GM18951 (cell line): ENCODE results near the gene FHIT.

Experiments used
- POLR2A ChIP-seq: IDR thresholded peaks from 4 replicates; pipeline ENCODE4 v1.6.1; 2011; ENCODE audit warnings: mild to moderate bottlenecking; ENCODE audit not compliant: insufficient read length, insufficient read depth; ENCODE audit errors: extremely low read depth
- in situ Hi-C: fragments of 300-500 bp; cut with MboI; formaldehyde crosslinking; loops from one replicate; pipeline ENCODE4 v1.12.0; 2022; ENCODE audit warnings: low sequenced_read_pairs, mixed read lengths, inconsistent platforms; ENCODE audit not compliant: unreplicated experiment

The FHIT gene

DNA sequence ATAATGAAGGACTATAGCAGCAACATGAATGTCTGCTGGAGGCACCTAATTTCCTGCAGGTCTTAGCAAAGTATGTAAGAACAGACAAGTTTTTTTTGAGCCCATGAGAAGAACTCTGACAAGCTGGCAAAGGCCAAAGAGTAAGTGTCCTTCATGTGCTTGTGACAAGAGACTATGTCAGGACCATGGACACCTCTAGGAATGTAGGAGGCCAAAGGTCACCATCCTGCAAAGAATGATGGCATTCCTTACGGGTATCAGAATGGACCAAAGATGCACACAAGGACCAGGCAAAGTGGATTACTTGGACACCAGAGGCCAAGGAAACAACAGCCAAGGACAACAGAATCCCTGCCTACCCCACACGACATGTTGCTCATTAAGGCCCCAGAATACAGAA lies 1343.0 kb downstream of the FHIT start:
- in situ Hi-C loops, result no loop called here
- TF ChIP-seq POLR2A, result no peak

DNA sequence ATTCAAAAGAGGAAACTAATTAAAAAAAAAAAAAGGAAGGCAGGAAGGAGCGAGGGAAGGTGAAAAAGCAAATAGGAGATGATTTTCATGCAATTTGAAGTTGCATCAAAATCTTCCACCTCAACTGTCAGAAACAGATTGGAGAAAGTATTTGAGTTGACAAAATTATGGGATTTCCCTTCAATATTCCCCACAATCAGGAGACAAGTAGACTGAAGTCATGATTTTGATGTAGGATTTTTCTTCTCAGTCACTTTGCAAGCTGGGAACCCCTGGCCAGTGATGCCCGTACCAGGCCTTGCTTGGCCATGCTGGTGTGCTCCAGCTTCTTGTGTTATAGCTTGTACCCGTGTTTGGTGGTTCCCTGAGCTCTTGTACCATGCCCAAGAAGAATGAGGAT lies 1347.0 kb downstream of the FHIT start:
- no peak for TF ChIP-seq POLR2A
- in situ Hi-C loops, result no loop called here

DNA sequence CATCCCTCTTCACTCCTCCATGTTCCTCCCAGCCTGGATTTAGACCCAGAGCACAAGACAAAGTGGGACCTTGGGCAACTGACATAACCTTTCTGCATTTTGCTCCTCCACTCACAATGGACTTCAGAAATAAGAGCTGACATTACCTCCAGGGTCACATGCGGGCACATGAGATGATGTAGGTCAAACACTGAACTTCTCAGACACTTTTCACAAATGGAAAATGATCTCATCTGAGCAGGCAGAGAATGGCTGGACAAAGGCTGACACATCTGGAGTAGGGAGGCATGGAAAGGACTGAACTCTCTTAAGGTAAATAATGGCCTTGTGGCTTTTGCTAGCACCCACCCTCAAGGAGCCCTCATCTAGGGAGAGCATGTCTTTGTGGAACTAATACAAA lies 1352.2 kb downstream of the FHIT start:
- in situ Hi-C loops, result no loop called here
- TF ChIP-seq POLR2A, result no peak

DNA sequence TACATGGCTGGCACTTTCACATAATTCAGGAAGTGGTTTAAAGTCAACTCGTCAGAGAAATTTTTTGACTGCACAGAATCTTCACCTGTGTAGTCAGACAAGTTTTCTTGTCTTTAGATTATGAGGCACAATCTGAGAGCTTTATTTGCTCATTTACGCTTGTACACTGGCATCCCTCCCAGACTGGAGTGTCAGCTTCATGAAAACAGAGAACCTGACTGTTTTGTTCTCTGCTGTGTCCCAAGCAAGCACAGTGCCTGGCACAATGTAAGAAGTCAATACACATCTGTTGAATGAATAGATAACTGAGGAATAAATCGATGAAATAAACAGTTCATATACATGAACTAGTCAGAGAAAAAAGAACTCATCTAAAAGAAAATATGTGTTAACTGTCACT lies 1355.3 kb downstream of the FHIT start:
- TF ChIP-seq POLR2A, result no peak
- in situ Hi-C loops, result no loop called here

DNA sequence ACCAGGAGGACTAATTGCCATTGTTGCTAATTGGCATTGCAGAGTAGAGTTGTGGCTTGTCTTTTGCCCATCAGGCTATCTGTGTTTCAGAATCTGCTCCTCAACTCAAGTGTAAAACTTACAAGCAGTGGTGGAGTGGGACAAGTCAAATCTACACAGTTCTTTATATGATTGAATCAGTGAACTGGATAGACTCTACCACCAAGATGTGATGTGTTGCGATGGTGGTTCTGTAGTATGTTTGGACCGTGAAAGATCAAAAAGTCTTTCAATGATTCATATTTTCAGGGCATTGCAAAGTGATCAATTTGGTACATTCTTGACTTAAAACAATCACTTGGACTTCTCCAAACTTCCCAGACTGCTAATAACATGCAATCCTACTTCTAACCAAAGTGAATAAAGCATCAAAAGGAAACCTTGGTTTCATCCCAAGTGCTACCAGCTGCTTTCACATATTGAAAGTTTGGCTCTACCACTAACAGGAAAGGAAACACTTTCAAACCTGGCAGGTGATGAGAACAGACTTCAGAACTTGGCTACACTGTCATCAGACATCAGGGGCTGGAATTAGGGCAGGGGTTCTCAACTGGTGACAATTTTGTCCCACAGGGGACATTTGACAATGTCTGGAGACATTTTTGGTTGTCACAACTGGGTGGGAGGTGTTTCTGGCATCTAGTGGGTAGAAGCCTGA lies 1356.7 kb downstream of the FHIT start:
- in situ Hi-C loops, result no loop called here
- TF ChIP-seq POLR2A, result no peak

DNA sequence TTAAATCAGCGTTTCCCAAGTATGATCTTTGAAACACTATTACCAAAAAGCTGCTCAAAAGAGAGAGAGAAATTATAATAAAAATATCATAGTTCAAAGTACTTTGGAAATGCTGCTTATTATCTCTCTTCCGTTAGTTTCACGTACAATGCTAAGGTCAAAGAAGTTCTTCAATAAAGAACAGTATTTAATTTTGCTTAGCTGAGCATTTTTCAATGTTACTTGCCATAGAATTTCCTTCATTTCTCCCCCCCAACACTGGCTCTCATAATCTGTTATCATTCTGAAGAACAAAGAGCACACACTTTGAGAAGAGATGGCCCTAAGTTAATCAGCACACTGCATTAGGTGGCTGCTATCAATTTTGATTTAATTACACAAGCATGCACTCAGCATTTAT lies 1360.6 kb downstream of the FHIT start:
- no peak for TF ChIP-seq POLR2A
- in situ Hi-C loops, result no loop called here

DNA sequence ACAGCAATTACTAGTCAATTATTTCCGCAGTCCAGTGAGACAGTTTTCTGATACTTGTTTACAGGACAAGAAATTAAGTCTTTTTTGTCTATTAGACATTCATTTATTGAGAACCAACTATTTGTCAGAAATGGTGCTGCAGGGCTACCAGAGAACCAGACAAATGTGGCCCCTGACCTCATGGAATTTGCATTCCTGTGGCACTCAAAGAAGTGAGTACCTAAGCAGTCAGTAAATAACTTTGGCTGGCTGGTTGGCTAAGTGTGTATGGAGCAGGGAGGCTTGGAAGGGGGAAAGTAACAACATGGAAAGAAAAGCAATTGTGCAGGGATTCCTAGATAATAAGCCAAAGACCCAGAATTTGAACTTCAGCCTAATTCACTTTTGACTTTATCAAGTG lies 1364.5 kb downstream of the FHIT start:
- in situ Hi-C loops, result no loop called here
- no peak for TF ChIP-seq POLR2A

DNA sequence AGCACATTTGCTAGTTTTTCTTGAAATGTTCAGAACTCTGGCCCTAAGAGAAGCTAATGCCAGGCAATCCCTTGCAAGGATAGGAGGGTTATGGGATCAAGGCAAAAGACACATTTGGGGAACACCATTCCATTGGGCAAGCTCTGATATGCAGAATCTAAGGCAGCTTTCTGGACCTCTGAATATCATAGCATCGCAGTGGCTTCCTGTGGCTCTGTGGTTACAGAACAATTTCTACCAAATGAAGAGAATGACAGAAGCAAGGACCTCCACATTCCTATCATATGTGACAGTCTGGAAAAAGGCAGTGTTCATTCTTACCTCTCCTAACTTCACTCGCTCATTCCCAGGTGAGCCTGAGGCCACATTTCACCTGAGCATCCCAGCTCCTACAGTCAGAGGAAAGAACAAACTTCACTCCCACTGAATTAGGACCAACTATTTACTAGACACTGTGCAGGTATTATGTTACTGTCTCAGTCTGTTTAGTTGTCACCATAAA lies 1365.3 kb downstream of the FHIT start:
- TF ChIP-seq POLR2A, result no peak
- in situ Hi-C loops, result no loop called here

DNA sequence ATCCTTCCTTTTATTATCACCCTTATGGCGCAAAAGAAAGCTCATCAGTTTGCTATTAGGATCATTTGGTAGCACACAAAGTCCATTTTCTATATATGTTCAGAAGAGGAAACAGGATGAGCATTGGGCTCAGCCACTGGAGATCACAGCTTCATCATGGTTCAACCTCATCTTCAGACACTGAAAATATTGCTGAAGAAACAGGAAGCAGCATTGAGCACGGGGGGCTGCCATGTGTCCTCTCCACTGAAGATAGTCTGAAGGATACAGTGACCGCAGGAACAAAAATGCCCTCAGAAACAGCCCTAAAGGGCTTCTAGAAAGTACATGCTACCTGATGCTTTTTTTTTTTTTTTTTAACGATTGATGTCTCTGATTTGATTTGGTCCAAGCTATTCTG lies 1366.2 kb downstream of the FHIT start:
- TF ChIP-seq POLR2A, result no peak
- in situ Hi-C loops, result no loop called here

DNA sequence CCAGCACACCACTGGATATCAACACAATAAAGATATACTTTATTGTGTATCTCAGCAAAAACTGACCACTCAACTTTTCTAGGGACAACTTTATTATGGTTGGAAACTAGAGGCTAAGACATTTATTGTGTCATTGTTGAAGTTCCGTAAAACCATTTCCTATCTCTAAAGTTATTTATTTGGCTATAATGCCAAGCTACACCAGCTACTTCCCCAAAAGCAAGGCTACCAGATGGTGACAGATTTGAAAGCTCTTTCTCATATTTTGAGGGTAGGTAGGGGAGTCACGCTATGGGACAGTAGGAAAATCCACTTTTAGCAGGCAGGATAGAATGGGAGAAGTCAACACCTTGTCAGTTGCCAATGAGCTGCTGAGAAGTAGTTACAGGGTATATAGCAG lies 1366.8 kb downstream of the FHIT start:
- no peak for TF ChIP-seq POLR2A
- in situ Hi-C loops, result no loop called here

DNA sequence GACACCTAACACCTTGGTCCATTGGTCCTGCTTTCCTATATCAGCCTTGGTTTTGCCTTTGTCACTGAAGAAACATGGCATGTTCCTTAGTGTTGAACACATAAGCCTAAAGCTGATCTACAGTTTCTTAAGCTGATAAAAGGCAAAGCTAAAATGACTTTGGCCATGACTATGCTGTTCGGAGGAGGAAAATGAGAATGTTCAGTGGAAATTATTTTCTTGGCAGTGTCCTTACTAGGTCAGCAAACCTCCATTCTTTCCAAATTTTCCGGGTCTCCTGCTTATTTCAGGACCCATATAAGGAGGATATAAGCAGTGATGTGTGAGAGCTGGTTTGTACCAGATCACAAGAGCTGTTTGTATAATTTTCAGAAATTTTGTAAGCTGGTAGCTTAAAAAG lies 1368.5 kb downstream of the FHIT start:
- no peak for TF ChIP-seq POLR2A
- in situ Hi-C loops, result no loop called here

DNA sequence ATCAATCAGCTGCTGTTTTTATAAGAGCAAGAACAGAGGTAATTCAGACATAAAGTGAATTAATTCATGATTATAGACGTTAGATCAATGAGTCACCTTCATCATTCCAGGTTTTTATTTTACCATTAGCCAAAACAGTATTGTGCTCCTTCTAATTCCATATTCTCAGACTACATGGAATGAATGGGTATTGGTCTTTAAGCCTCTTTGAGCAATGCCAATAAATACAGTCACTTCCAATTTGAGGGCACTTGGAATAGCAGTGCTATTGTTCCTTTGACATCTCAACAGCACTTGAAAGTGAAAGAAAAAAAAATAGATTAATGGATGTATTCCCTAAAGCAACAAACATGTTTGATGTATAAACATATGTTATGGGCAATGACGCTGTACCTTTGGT lies 1370.5 kb downstream of the FHIT start:
- TF ChIP-seq POLR2A, result no peak
- in situ Hi-C loops, result no loop called here

DNA sequence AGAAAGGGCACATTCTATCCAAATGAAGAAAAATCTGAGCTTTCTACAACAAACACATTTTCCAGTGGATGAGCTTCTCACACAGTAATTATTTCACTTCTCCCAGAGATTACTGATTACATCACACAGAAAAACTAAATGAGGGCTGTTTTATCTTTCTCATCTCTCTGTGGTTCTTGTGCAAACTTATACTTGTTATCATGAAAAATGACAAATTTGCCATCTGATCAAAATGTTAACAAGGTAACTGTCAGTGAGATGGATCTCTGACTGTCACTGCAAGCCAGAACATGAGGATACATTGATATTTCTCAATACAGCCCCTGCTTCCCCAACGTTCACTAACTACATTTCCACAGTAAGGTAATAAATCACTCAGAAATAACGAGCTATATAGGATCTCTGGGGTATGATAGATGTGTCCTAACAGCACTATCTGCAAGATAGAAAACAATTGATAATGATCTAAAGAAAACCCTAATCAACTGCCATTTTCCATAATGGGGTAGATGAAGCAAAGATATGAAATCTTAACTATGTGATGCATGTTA lies 1372.1 kb downstream of the FHIT start:
- in situ Hi-C loops, result no loop called here
- TF ChIP-seq POLR2A, result no peak

DNA sequence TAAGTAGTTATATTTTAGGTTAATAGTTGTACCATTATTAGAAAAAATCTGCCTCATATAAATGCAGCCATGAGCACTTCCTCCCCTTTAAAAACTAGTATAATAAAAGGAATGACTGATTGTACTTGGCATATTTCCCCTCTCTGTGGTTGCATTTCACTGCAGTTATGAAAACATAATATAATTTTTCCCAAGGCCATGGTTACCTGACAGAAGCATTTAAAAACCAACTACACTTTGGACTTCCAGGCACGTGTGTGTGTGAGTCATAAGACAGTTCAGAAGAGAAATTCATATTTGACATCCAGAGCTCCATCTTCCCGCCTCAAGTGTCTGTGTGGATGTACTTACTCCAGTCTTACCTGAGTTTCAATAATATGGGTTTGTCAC lies 1373.2 kb downstream of the FHIT start:
- in situ Hi-C loops, result no loop called here
- TF ChIP-seq POLR2A, result no peak
